Smooth muscle cell (in vitro differentiated cells): ENCODE data around the gene RAB40C. TPM values are rescaled to one million over a fixed set of nuclear protein-coding genes. Genes with fewer than 3 reads are reported as not detected.
A peak's percentile ranks its signal among the peaks of the same experiment; 100 is the strongest.

Source experiments
- DNase-seq: peaks from one replicate; lab custom pipeline; 2025; ENCODE audit not compliant: unreplicated experiment; lab: John Stamatoyannopoulos, UW
- H2AFZ ChIP-seq: fragments of 200-600 bp; sonication (generic); 2 replicates; pipeline ENCODE4 v1.6.0; 2016; ENCODE audit warnings: antibody characterized with exemption, low read depth, mild to moderate bottlenecking
- H3F3A ChIP-seq: fragments of 200-600 bp; sonication (generic); 2 replicates; pipeline ENCODE4 v1.6.0; 2017; ENCODE audit warnings: antibody characterized with exemption, low read depth
- H3K27ac ChIP-seq: fragments of 200-600 bp; sonication (generic); 2 replicates; pipeline ENCODE4 v1.5.1; 2016; ENCODE audit warnings: low read depth, mild to moderate bottlenecking
- H3K27me3 ChIP-seq: fragments of 200-600 bp; sonication (generic); 2 replicates; pipeline ENCODE4 v1.6.1; 2016; ENCODE audit warnings: low read depth, mild to moderate bottlenecking
- H3K36me3 ChIP-seq: fragments of 200-600 bp; sonication (generic); 2 replicates; pipeline ENCODE4 v1.5.1; 2016; ENCODE audit warnings: low read depth
- H3K4me1 ChIP-seq: fragments of 200-600 bp; sonication (generic); 2 replicates; pipeline ENCODE4 v1.5.1; 2016; ENCODE audit warnings: low read depth
- H3K4me2 ChIP-seq: fragments of 200-600 bp; sonication (generic); 2 replicates; pipeline ENCODE4 v1.6.0; 2016; ENCODE audit warnings: mild to moderate bottlenecking
- H3K4me3 ChIP-seq: fragments of 200-600 bp; sonication (generic); 2 replicates; pipeline ENCODE4 v1.5.1; 2016; ENCODE audit warnings: mild to moderate bottlenecking
- H3K79me2 ChIP-seq: fragments of 200-600 bp; sonication (generic); 2 replicates; pipeline ENCODE4 v1.6.0; 2016; ENCODE audit warnings: low read depth, mild to moderate bottlenecking
- H3K9ac ChIP-seq: fragments of 200-600 bp; sonication (generic); 2 replicates; pipeline ENCODE4 v1.6.0; 2016; ENCODE audit warnings: low read depth
- H3K9me3 ChIP-seq: fragments of 200-600 bp; sonication (generic); replicated peaks from 2 replicates; pipeline ENCODE4 v1.5.1; 2016; ENCODE audit warnings: low read depth
- H4K20me1 ChIP-seq: fragments of 200-600 bp; sonication (generic); 2 replicates; pipeline ENCODE4 v1.6.0; 2016; ENCODE audit warnings: low read depth
- WGBS: methylation state at CpG from one replicate; pipeline ENCODE4 v1.1.7; 2016; ENCODE audit warnings: low lambda C conversion rate; 5-methylcytosine and 5-hydroxymethylcytosine counted together
- polyA plus RNA-seq: library from polyadenylated mRNA; unstranded; fragments of >200 nt; fragmentation: Nextera tagmentation; extraction: Ambion mirVana; gene quantifications from 2 replicates; pipeline ENCODE4 v1.2.1, GENCODE V29; 2016
- total RNA-seq: library from RNA; depleted of rRNA; stranded (reverse); fragments of >200 nt; gene quantifications from 2 replicates; pipeline ENCODE4 v1.2.3, GENCODE V29; 2014
- TF ChIP-seq, protein P1 (sequence below): fragments of 200-600 bp; sonication (generic); IDR thresholded peaks from 2 replicates; pipeline ENCODE4 v1.5.1; 2017; ENCODE audit warnings: borderline replicate concordance, mild to moderate bottlenecking, antibody characterized with exemption; ENCODE audit not compliant: insufficient read depth, poor library complexity, severe bottlenecking

Gene RAB40C
- total and polyA plus RNA-seq, 2 experiments from 2014 or later, result 21.2 to 28.3 TPM

DNA sequence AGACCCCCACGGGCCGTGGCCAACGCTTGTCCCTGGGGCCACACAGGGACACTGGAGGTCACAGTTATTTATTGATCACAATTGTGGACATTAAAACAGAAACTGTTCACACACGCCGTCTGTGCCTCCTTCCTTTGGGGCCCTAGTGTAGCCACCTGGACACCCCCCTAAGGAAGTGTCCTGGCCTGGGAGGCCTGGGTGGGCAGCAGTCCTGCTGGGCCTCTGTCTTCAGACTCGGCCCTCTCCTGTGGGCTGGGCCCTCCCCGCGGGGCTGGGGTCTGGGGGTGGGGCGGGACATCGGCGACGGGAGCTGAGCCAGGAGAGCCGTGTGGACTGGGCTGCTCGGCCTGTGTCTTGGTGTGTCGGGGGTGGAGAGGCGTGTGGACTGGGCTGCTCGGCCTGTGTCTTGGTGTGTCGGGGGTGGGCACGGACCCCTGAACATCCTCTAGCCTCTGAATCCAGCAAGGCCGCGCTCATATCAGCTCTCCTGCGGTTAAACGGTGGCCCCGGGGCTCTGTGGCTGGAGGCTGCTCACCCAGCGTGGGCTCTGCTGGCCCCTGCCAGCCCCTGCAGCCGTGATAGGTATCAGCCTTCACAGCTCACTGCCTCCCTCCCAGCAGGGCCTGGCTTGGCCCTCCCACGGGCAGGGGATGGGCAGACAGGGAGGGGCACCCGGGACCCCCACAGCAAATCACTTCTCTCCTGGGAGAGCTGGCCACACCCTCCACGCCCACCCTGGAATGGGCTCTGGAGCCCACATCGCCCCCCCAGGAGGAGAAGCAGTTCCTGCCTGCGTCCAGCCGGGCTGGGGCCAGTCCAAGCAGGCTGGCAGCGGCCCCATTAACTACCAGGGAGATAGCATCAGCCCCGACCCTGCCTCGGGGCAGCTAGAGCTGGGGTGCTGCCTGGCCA is 24.2 kb upstream of the RAB40C start:
- H3K27me3 ChIP-seq, result peaks cover 13% of the 10 kb centered on the region
- TF ChIP-seq, protein P1, sequence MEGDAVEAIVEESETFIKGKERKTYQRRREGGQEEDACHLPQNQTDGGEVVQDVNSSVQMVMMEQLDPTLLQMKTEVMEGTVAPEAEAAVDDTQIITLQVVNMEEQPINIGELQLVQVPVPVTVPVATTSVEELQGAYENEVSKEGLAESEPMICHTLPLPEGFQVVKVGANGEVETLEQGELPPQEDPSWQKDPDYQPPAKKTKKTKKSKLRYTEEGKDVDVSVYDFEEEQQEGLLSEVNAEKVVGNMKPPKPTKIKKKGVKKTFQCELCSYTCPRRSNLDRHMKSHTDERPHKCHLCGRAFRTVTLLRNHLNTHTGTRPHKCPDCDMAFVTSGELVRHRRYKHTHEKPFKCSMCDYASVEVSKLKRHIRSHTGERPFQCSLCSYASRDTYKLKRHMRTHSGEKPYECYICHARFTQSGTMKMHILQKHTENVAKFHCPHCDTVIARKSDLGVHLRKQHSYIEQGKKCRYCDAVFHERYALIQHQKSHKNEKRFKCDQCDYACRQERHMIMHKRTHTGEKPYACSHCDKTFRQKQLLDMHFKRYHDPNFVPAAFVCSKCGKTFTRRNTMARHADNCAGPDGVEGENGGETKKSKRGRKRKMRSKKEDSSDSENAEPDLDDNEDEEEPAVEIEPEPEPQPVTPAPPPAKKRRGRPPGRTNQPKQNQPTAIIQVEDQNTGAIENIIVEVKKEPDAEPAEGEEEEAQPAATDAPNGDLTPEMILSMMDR, result no peak
- H3K4me3 ChIP-seq, result no peak overlapping the region
- no peaks in the 10 kb centered on the region for H3K9me3 ChIP-seq
- H3K4me2 ChIP-seq, result peak overlapping the region; percentile 62
- peaks cover 8% of the 10 kb centered on the region for H3K79me2 ChIP-seq
- peaks cover 19% of the 10 kb centered on the region for H3K4me1 ChIP-seq
- peak; percentile 28 for DNase-seq
- peak overlapping the region; percentile 5 for H3K27ac ChIP-seq
- no peaks in the 10 kb centered on the region for H3F3A ChIP-seq
- no peak overlapping the region for H2AFZ ChIP-seq
- peaks cover 2% of the 10 kb centered on the region for H4K20me1 ChIP-seq
- WGBS, result 38% methylated on average over 33 of the region's 35 CpGs
- H3K9ac ChIP-seq, result no peak overlapping the region
- H3K36me3 ChIP-seq, result no peaks in the 10 kb centered on the region

DNA sequence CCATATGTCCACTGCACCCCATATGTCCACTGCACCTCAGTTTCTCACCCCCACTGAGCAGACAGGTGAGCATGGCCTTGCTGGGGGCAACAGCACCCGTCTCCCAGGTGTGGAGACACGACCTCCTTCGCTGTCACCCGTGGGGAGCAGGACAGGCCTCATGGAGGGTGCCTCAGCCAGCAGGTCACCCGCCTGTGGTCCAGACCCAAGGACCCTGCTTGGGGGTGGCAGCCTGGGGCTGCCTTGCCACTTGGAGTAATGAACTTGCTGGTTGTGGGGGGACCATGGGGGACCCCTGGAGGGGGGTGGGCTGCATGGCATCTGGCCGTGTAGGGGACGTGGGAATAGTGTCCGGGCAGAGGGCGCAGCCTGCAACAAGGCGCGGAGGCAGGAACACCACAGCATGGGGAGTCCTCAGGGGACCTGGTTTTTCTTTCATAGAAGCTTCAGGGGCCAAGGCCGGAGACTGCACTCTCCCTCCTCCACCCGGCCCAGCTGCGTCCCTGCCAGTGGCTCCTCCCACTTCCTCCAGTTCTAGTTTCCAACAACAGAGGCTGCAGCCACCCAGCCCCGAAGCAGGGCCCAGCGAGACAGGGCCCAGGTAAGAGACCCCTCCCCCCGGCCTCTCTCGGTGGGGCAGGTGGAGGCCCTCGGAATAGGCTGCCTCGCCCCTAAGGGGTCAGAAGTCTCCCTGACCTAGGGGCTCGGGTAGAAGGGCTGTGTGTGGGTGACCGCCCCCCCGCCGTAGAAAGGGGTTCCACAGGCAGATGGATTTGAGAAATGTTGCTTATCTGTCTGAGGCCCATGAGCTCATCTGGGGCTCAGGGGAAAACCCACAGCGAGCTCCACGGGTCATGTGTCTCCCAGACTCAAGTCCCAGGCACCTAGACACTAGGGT is 23.1 kb upstream of the RAB40C start, which contains the start of gene NHLRC4:
TSS of gene NHLRC4 (plus strand) at position 531 of the 898 bp plus-strand sequence. CDS start 1,043 bp downstream, outside the sequence.
- Histone ChIP-seq H3K79me2 (peaks cover 12% of the 10 kb centered on the region), H3K9me3 (no peaks in the 10 kb centered on the region), H3K27me3 (peaks cover 3% of the 10 kb centered on the region), H4K20me1 (peaks cover 4% of the 10 kb centered on the region), H3K36me3 (no peaks in the 10 kb centered on the region), H3K9ac (no peak within 1 kb of the TSS), H3K4me2 (peak within 1 kb of the TSS; percentile 62), H3K4me3 (no peak within 1 kb of the TSS), H3K27ac (peak within 1 kb of the TSS; percentile 5), H2AFZ (no peak within 1 kb of the TSS), H3K4me1 (peaks cover 19% of the 10 kb centered on the region), H3F3A (no peaks in the 10 kb centered on the region)
- TF ChIP-seq, protein P1, result no peak
- 47% methylated on average over 19 of the region's 26 CpGs for WGBS
- DNase-seq, result peak; percentile 38

DNA sequence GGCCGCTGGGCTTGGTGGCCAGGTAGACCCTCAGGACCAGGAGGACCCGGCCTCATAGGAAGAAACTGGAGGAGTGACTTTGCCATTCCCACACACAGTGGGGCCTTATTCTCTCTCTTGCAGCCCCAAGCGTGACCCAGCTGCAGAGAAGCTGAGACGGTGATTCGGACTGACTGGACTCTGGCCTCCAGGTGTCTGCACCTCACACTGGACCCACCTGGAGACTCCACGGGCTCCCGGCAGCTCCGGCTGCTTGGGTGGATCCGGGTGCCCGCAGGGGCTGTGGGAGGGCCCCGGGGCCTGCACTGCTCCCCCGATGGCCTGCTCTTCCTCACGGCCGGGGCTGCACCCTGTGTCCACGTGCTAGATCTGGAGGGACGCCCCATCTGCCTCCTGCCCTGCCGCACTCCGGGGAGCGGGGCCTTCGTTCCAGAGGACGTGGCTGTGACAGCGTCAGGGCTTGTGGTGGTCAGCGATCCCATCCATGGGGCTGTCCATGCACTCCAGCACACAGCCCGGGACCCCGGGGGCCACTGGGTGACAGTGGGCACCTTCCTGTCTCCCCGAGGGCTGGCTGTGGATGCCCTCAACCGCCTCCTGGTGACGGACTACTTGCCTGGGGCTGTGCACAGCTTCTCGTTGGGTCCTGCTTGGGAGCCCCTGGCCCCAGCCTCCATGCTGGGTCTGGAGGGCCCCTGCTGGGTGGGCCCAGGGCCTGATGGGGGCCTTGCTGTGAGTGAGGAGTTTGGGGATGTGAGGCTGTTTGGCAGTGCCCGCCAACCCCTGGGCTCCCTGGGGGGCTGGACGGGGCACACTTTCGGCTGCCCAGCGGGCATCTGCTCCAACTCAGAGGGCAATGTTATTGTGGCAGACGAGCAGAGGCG is 22.3 kb upstream of the RAB40C start:
- H3K4me2 ChIP-seq, result peak overlapping the region; percentile 62
- H3K4me3 ChIP-seq, result no peak overlapping the region
- H3K36me3 ChIP-seq, result no peaks in the 10 kb centered on the region
- peaks cover 19% of the 10 kb centered on the region for H3K4me1 ChIP-seq
- H4K20me1 ChIP-seq, result peaks cover 6% of the 10 kb centered on the region
- H3K27ac ChIP-seq, result no peak overlapping the region
- H3K79me2 ChIP-seq, result peaks cover 13% of the 10 kb centered on the region
- H3K27me3 ChIP-seq, result no peaks in the 10 kb centered on the region
- no peaks in the 10 kb centered on the region for H3K9me3 ChIP-seq
- TF ChIP-seq, protein P1, result no peak
- DNase-seq, result no peak
- WGBS, result 97% methylated on average over 35 of the region's 35 CpGs
- H3F3A ChIP-seq, result no peaks in the 10 kb centered on the region
- no peak overlapping the region for H3K9ac ChIP-seq
- H2AFZ ChIP-seq, result no peak overlapping the region
